Measurements from ENCODE around the gene CHCHD6. TPM values are rescaled to one million over a fixed set of nuclear protein-coding genes. Genes with fewer than 3 reads are reported as not detected.

CHCHD6 gene
- total RNA-seq, 1 experiment from 2014 or later = 47.7 TPM

GRCh38 chr3:126792998-126793397 lies 89.0 kb downstream of the CHCHD6 start:
- no TSS peak for BruUV-seq (replicated peaks)

GRCh38 chr3:126797563-126797962 lies 93.5 kb downstream of the CHCHD6 start:
- intact Hi-C loops (cut with micrococcal nuclease; ENCODE audit: unreplicated experiment) = no loop called here
- BruUV-seq (replicated peaks) = no TSS peak
- Histone ChIP-seq H2AFZ (no peak overlapping the region), H3K9me3 (ENCODE audit: insufficient read depth, low read depth) (no peaks in the 10 kb centered on the region), H3K36me3 (ENCODE audit: low read depth) (no peaks in the 10 kb centered on the region), H3K4me2 (no peak overlapping the region), H3K9me2 (ENCODE audit: insufficient read depth) (no peaks in the 10 kb centered on the region), H3K27me3 (ENCODE audit: insufficient read depth, low read depth) (no peaks in the 10 kb centered on the region), H3K4me1 (replicated peaks; ENCODE audit: insufficient read depth) (no peaks in the 10 kb centered on the region), H3K4me3 (no peak overlapping the region), H3F3A (ENCODE audit: insufficient read depth, low read depth) (no peaks in the 10 kb centered on the region), H4K20me1 (ENCODE audit: insufficient read depth) (no peaks in the 10 kb centered on the region), H3K79me2 (ENCODE audit: low read depth) (0 out of 2 replicates have a peak, but pooled peaks cover 9% of the 10 kb centered on the region), H3K27ac (no peak overlapping the region)
- ChIA-PET POLR2A (ENCODE audit: unreplicated experiment) (interaction anchor here (0.6 kb wide), 1 partner anchor 139 kb away, joined by 5 read pairs; no protein-coding TSS in a partner anchor), CTCF (no interaction called here)
- no peak for DNase-seq
- no peak for TF ChIP-seq EZH2 (IDR thresholded peaks at IDR 0.05; ENCODE audit: low read depth)
- no peak for TF ChIP-seq CTCF (conservative IDR thresholded peaks at IDR 0.05)

More at GRCh38 chr3:126792998-126793397, 89.0 kb downstream of the CHCHD6 start:
- no peak for TF ChIP-seq CTCF (conservative IDR thresholded peaks at IDR 0.05)
- no peak for TF ChIP-seq EZH2 (IDR thresholded peaks at IDR 0.05; ENCODE audit: low read depth)
- Histone ChIP-seq H4K20me1 (ENCODE audit: insufficient read depth) (no peaks in the 10 kb centered on the region), H3F3A (ENCODE audit: insufficient read depth, low read depth) (no peaks in the 10 kb centered on the region), H3K4me3 (no peak overlapping the region), H3K79me2 (ENCODE audit: low read depth) (0 out of 2 replicates have a peak, but pooled peaks cover 10% of the 10 kb centered on the region), H3K9me3 (ENCODE audit: insufficient read depth, low read depth) (peaks cover 3% of the 10 kb centered on the region), H3K27ac (no peak overlapping the region), H2AFZ (no peak overlapping the region), H3K4me2 (no peak overlapping the region), H3K4me1 (replicated peaks; ENCODE audit: insufficient read depth) (no peaks in the 10 kb centered on the region), H3K9me2 (ENCODE audit: insufficient read depth) (no peaks in the 10 kb centered on the region), H3K27me3 (ENCODE audit: insufficient read depth, low read depth) (no peaks in the 10 kb centered on the region), H3K36me3 (ENCODE audit: low read depth) (no peaks in the 10 kb centered on the region)
- ChIA-PET POLR2A (ENCODE audit: unreplicated experiment) (interaction anchor here (0.8 kb wide), 1 partner anchor 78 kb away, joined by 7 read pairs; no protein-coding TSS in a partner anchor), CTCF (no interaction called here)
- DNase-seq = no peak
- intact Hi-C loops (cut with micrococcal nuclease; ENCODE audit: unreplicated experiment) = no loop called here

DNA sequence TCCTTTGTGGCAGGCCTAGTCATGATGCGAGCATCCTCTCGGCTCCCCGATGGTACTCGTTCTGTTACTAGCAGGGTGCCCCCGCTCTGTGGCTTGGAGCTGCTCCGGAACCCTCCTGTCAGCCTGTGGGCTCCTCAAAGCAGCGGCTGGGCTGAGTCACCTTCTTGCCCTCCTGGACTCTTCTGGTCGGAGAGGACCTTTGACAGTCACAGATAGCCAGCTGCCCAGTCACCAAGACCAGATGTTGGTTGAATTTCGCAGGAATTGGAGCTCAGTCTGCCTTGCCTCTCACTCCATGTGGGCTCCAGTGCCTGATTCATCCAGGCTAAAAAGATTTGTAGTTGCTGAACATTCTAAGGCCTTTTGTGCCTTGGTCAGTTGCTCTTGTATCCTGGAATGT lies 94.5 kb downstream of the CHCHD6 start:
- H2AFZ ChIP-seq = no peak overlapping the region
- no peaks in the 10 kb centered on the region for H4K20me1 ChIP-seq (ENCODE audit: insufficient read depth)
- no peak for DNase-seq
- H3K4me3 ChIP-seq = no peak overlapping the region
- no peaks in the 10 kb centered on the region for H3K27me3 ChIP-seq (ENCODE audit: insufficient read depth, low read depth)
- no peaks in the 10 kb centered on the region for H3K9me2 ChIP-seq (ENCODE audit: insufficient read depth)
- H3K9me3 ChIP-seq (ENCODE audit: insufficient read depth, low read depth) = no peaks in the 10 kb centered on the region
- H3K27ac ChIP-seq = no peak overlapping the region
- no peaks in the 10 kb centered on the region for H3K4me1 ChIP-seq (replicated peaks; ENCODE audit: insufficient read depth)
- H3F3A ChIP-seq (ENCODE audit: insufficient read depth, low read depth) = no peaks in the 10 kb centered on the region
- ChIA-PET POLR2A (ENCODE audit: unreplicated experiment) (no interaction called here), CTCF (no interaction called here)
- no peaks in the 10 kb centered on the region for H3K36me3 ChIP-seq (ENCODE audit: low read depth)
- H3K4me2 ChIP-seq = no peak overlapping the region
- no peak for TF ChIP-seq CTCF (conservative IDR thresholded peaks at IDR 0.05)
- TF ChIP-seq EZH2 (IDR thresholded peaks at IDR 0.05; ENCODE audit: low read depth) = no peak
- intact Hi-C loops (cut with micrococcal nuclease; ENCODE audit: unreplicated experiment) = no loop called here
- 0 out of 2 replicates have a peak, but pooled peaks cover 1% of the 10 kb centered on the region for H3K79me2 ChIP-seq (ENCODE audit: low read depth)
- BruUV-seq (replicated peaks) = no TSS peak

All from PC-9 (cell line).